ENCODE measurements around the gene NTN1.

- TF ChIP-seq CTCF (IDR thresholded peaks at IDR 0.05; ENCODE audit: low read length) (no peak), EZH2 (IDR thresholded peaks at IDR 0.05; ENCODE audit: borderline replicate concordance, low read length) (no peak)
Observed at GRCh38 chr17:9261081-9262012, 240.0 kb downstream of the NTN1 start.

Measured in OCI-LY1 (cell line).